ENCODE measurements around the gene PDIK1L.

Gene PDIK1L

DNA sequence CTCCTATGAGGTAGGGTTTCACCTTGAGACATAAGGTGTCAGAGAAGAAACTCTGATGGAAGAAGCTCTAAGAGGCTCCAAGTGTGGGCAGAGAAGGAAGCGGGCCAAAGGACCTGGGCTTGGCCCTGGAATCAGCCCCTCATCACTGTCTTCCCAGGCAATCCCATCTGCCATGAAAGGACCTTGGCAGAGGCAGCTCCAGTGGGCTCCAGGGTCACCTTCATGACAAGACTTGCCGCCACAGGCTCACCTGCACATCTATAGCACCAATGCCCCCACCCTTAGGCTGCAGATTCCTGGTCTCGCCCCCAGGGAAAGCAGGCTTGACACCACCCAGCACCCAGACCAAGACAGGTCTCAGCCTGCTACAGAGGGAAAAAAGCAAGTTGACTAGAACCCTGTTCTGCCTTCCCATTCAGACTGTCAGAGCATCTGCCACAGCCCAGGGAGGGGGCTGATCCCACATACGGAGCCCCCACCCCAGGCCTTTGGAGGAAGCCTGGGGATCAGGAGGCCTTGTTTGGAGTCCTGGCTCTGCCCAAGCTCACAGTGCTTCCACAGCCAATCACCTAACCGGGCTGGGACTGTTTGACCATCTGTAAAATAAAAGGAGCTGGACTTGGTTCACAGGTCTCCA, 46.8 kb downstream of the PDIK1L start:
- FAIRE-seq: no peak

DNA sequence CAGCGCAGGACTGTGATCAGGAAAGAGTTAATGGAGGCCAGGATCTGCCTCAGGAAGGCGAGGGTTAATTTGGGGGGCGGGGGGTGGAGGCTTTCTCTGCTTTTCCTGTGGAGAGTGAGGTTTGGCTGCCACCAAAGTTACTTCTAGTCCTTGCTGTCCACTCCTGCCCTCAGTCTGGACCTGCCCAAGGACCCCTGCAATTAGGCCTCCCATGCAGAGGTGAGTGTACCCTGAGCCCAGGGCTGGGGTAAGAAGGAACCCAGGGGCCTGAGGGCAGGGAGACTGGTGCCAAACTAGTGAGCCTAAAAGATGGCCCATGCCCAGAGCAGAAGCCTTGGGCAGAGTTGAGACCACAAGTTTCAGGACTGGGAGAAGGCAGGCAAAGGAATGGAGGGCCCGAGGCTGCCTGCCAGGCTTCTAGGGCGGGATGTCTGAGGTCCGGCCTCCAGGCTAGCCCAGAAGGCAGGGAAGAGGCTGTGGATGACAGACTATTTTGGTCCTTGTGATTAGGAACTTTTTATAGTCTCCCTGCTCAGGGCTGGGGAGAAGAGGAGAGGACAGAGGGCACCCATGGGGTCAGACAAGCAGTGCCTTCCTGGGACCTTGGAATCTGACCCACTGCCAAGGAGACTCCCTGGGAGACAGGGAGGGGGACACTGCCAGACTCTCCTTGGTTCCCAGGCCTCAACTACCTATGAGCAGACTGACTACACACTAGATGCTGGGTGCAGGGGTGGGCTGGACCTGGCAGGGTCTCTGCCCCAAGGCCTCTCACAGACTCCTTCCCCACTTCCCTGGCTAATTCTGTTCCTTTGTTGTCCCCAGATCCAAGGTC, 47.5 kb downstream of the PDIK1L start, which contains the start of gene FAM110D:
Gene FAM110D (plus strand): TSS at position 172 of the 835 bp plus-strand sequence. CDS start 2,213 bp downstream, outside the sequence.
- no peak for FAIRE-seq

DNA sequence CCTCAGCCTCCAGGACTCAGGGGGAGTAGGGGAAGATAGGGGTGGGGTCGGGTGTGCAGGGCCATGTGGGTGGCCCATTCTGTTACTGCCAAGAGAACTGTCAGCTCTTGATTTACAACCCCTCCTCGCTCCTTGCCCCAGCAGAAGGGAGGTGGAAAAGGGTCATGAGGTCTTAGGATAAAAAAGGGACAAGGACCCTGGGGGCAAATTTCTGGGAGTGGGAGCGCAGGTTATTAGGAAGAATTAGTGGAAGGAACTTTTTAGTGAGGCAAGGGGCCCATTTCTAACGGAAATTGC, 48.1 kb downstream of the PDIK1L start:
- no peak for FAIRE-seq

DNA sequence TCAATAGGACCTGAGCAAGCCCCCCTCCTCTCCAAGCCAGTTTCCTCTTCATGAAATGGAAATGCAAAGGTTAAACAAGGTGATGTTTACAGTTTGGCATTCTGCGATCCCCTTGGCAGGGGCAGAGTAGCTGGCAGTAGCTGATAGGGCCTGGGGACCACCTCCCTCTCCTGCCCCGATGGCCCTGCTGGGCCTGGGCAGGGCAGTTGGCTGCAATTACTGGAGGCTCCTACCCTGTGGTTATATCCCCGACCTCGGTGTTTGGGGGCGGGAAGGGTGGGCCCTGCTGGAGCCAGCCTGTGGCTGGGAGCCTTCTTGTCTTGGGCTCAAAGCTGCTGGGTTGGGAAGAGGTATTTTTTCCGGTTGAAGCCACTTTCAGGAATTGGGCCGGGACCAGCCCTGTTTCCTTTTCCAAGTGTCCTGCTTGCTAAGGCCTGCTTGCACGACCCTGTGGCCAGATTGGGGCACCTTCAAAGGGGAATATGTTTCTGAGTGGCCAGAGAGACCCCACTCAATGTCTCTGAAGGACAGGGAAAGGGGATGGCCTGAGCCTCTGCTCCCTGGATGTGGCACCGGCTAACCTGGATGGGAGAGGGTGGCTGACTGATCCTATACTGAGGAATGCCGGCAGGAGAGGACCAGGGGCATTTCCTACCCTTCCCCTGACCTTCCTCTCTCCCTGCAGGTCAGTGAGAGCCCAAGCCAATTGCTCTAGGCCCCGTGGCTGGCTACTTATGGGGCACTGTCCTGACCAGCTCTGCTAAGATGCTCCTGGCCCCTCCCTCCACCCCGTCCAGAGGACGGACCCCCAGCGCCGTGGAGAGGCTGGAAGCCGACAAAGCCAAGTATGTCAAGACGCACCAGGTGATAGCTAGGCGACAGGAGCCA, 49.1 kb downstream of the PDIK1L start:
- FAIRE-seq: no peak

DNA sequence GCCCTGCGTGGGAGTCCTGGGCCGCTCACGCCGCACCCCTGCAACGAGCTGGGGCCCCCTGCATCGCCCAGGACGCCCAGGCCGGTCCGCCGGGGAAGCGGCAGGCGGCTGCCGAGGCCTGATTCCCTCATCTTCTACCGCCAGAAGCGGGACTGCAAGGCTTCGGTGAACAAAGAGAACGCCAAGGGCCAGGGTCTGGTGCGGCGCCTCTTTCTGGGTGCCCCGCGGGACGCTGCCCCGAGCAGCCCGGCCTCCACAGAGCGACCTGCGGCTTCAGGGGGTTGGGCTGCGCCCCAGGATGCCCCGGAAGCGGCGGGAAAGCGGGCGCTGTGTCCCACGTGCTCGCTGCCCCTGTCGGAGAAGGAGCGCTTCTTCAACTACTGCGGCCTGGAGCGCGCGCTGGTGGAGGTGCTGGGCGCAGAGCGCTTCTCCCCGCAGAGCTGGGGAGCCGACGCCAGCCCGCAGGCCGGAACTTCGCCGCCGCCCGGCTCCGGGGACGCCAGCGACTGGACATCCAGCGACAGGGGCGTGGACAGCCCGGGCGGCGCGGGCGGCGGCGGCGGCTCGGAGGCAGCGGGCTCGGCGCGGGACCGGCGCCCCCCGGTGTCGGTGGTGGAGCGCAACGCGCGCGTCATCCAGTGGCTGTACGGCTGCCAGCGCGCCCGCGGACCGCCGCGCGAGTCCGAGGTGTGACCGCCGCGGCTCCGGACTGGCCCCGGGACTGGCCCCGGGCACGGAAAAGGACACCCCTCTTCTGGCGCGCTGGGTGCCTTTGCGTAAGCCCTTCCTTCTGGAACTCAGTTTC, 50.0 kb downstream of the PDIK1L start:
- no peak for FAIRE-seq

GRCh38 chr1:26162220-26162709, 50.6 kb downstream of the PDIK1L start:
- no peak for FAIRE-seq

DNA sequence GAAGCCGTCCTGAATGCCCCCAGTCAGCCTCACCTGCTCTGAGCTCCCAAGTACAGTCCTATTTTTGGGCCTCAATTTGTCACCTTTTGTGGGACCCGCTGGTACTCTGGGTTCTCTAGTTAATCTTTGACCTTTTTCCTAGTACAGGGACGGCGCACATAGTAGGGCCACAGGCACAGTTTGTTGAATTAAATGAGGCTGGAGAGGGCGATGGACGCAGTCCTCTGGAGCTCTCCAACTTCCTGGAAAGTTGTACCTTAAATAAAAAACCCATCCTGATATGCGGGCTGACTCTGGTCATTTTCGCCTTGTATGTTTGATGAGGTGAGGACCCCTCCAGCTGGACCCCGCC, 52.0 kb downstream of the PDIK1L start:
- FAIRE-seq: no peak

GRCh38 chr1:26164036-26164860, 52.6 kb downstream of the PDIK1L start:
- no peak for FAIRE-seq

- FAIRE-seq: no peak
These were observed 53.5 kb downstream of the PDIK1L start for GRCh38 chr1:26164861-26165842.

GRCh38 chr1:26166719-26167281, 55.2 kb downstream of the PDIK1L start:
- FAIRE-seq: no peak

GRCh38 chr1:26168410-26169197, 57.0 kb downstream of the PDIK1L start, which contains the start of gene C1orf232:
C1orf232 (minus strand) TSS chr1:26168963; CDS start chr1:26168499, 464 bp downstream.
- FAIRE-seq: no peak

- FAIRE-seq: no peak
These were observed 57.6 kb downstream of the PDIK1L start for GRCh38 chr1:26169198-26169554.

- no peak for FAIRE-seq
These were observed 58.2 kb downstream of the PDIK1L start, which contains the start of gene ZNF593 for GRCh38 chr1:26169669-26170471. ZNF593 (plus strand) TSS chr1:26169908; CDS start chr1:26169984, 76 bp downstream.

DNA sequence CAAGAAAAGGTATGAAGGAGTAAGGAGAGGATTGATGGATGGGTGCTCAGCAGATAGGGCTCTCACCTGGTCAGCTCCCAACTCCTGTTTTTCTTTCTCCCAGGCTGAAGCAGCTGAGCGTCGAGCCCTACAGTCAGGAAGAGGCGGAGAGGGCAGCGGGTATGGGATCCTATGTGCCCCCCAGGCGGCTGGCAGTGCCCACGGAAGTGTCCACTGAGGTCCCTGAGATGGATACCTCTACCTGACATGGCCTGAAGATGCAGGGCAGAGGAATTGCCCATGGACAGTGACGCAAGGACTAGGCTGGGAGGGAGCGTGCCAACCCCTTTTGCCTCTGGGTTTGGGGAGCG, 58.8 kb downstream of the PDIK1L start:
- no peak for FAIRE-seq

DNA sequence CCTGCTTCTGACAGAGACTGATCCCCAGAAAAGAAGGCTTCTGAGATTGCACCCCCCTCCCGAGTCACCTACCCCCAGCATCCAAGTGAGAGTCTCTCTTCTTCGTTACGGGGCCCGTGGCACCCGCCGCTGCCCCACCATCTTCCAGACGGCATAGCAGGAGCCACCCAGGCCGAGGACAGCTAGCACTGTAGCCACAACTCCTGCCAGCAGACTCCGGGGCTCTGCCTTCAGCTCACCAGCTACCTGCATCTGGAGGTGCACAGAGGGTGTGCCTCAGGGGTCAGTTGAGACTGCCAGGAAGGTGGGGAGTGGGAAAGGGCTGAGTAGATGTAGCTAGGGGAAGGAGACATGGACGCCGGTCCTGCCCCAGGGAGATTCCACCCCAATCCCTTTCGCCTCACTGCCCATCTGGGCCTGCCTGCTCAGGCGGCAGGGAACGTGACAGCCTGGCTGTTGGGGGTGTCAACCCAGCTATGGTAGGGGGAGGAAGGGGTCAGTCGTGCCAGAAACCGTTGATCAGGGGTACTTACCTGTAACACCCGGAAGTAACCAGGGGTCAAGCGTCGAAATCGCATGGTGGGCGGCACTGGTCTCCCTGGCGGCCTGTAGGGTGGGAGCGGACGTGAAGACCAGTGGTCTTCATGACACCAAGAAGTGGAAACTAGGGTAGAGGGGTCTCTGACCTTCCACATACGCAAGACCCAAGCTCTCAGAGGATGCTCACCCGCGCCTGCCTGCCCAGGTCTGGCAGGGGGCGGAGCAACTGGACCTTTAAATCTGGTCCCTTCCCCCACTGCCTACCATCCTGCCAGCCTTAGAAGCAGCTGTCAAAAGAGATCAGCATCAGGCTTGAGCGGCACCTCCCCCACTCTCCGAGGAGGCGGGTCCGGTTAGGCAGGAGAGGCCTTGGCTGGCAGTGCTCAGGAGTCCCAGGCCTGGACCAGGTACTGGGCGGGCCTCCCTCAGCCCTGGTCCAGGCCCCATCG, 59.8 kb downstream of the PDIK1L start, which contains the start of gene ZNF593OS:
Gene ZNF593OS (minus strand): TSS at position 749 of the 989 bp plus-strand sequence. CDS start 171 bp downstream, at position 578.
- no peak for FAIRE-seq

All from A204.1 (cell line).